ENCODE data around the gene KCND3. TPM values are rescaled to one million over a fixed set of nuclear protein-coding genes. Genes with fewer than 3 reads are reported as not detected.

The KCND3 gene
- total RNA-seq, 1 experiment from 2014 or later: not detected

- Histone ChIP-seq H3K27ac (no peak overlapping the region), H3K4me2 (no peak overlapping the region), H3K4me3 (no peak overlapping the region), H3K36me3 (ENCODE audit: low read depth) (no peaks in the 10 kb centered on the region), H3K9me3 (ENCODE audit: insufficient read depth, low read depth) (no peaks in the 10 kb centered on the region), H3K9me2 (ENCODE audit: insufficient read depth) (no peaks in the 10 kb centered on the region), H3F3A (ENCODE audit: insufficient read depth, low read depth) (no peaks in the 10 kb centered on the region), H4K20me1 (ENCODE audit: insufficient read depth) (no peaks in the 10 kb centered on the region), H3K4me1 (replicated peaks; ENCODE audit: insufficient read depth) (no peaks in the 10 kb centered on the region), H3K79me2 (ENCODE audit: low read depth) (no peaks in the 10 kb centered on the region), H3K27me3 (ENCODE audit: insufficient read depth, low read depth) (peaks cover 60% of the 10 kb centered on the region), H2AFZ (no peak overlapping the region)
- intact Hi-C loops (cut with micrococcal nuclease; ENCODE audit: unreplicated experiment): no loop called here
- no peak for DNase-seq
- no TSS peak for BruUV-seq (replicated peaks)
- ChIA-PET POLR2A (ENCODE audit: unreplicated experiment) (no interaction called here), CTCF (no interaction called here)
- TF ChIP-seq, protein P1, sequence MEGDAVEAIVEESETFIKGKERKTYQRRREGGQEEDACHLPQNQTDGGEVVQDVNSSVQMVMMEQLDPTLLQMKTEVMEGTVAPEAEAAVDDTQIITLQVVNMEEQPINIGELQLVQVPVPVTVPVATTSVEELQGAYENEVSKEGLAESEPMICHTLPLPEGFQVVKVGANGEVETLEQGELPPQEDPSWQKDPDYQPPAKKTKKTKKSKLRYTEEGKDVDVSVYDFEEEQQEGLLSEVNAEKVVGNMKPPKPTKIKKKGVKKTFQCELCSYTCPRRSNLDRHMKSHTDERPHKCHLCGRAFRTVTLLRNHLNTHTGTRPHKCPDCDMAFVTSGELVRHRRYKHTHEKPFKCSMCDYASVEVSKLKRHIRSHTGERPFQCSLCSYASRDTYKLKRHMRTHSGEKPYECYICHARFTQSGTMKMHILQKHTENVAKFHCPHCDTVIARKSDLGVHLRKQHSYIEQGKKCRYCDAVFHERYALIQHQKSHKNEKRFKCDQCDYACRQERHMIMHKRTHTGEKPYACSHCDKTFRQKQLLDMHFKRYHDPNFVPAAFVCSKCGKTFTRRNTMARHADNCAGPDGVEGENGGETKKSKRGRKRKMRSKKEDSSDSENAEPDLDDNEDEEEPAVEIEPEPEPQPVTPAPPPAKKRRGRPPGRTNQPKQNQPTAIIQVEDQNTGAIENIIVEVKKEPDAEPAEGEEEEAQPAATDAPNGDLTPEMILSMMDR (conservative IDR thresholded peaks at IDR 0.05): no peak
- peak; percentile 79; the same call in 1 of the 2 replicates for TF ChIP-seq EZH2 (IDR thresholded peaks at IDR 0.05; ENCODE audit: low read depth)
These were observed 3.0 kb upstream of the KCND3 start for GRCh38 chr1:111992476-111992875.

GRCh38 chr1:111990878-111991718 lies 1.6 kb upstream of the KCND3 start:
- intact Hi-C loops (cut with micrococcal nuclease; ENCODE audit: unreplicated experiment): no loop called here
- DNase-seq: peak in 1 of 2 experiments; percentile 4
- Histone ChIP-seq H3K36me3 (ENCODE audit: low read depth) (no peaks in the 10 kb centered on the region), H3K27me3 (ENCODE audit: insufficient read depth, low read depth) (peaks cover 60% of the 10 kb centered on the region), H3K4me3 (no peak overlapping the region), H3K27ac (no peak overlapping the region), H3K4me2 (no peak overlapping the region), H3K9me2 (ENCODE audit: insufficient read depth) (no peaks in the 10 kb centered on the region), H3F3A (ENCODE audit: insufficient read depth, low read depth) (no peaks in the 10 kb centered on the region), H4K20me1 (ENCODE audit: insufficient read depth) (no peaks in the 10 kb centered on the region), H3K9me3 (ENCODE audit: insufficient read depth, low read depth) (no peaks in the 10 kb centered on the region), H2AFZ (no peak overlapping the region), H3K79me2 (ENCODE audit: low read depth) (no peaks in the 10 kb centered on the region), H3K4me1 (replicated peaks; ENCODE audit: insufficient read depth) (no peaks in the 10 kb centered on the region)
- POLR2A ChIA-PET (ENCODE audit: unreplicated experiment): no interaction called here
- CTCF ChIA-PET: no interaction called here
- BruUV-seq (replicated peaks): no TSS peak
- TF ChIP-seq, protein P1 (conservative IDR thresholded peaks at IDR 0.05): no peak
- TF ChIP-seq EZH2 (IDR thresholded peaks at IDR 0.05; ENCODE audit: low read depth): no peak

GRCh38 chr1:111990026-111990877 lies 784 bp upstream of the KCND3 start:
- intact Hi-C loops (cut with micrococcal nuclease; ENCODE audit: unreplicated experiment): no loop called here
- no TSS peak for BruUV-seq (replicated peaks)
- CTCF ChIA-PET: no interaction called here

More at GRCh38 chr1:111990026-111990877, 784 bp upstream of the KCND3 start:
- Histone ChIP-seq H3K9me3 (ENCODE audit: insufficient read depth, low read depth) (no peaks in the 10 kb centered on the region), H2AFZ (no peak overlapping the region), H3K4me3 (no peak overlapping the region), H4K20me1 (ENCODE audit: insufficient read depth) (no peaks in the 10 kb centered on the region), H3K4me2 (no peak overlapping the region), H3K36me3 (ENCODE audit: low read depth) (no peaks in the 10 kb centered on the region), H3K27me3 (ENCODE audit: insufficient read depth, low read depth) (peaks cover 56% of the 10 kb centered on the region), H3K9me2 (ENCODE audit: insufficient read depth) (no peaks in the 10 kb centered on the region), H3F3A (ENCODE audit: insufficient read depth, low read depth) (no peaks in the 10 kb centered on the region), H3K79me2 (ENCODE audit: low read depth) (no peaks in the 10 kb centered on the region), H3K4me1 (replicated peaks; ENCODE audit: insufficient read depth) (no peaks in the 10 kb centered on the region), H3K27ac (no peak overlapping the region)
- TF ChIP-seq EZH2 (IDR thresholded peaks at IDR 0.05; ENCODE audit: low read depth): no peak
- TF ChIP-seq, protein P1 (conservative IDR thresholded peaks at IDR 0.05): no peak
- POLR2A ChIA-PET (ENCODE audit: unreplicated experiment): no interaction called here
- DNase-seq: no peak

All from PC-9 (cell line).